GM21360 (cell line): Measurements from ENCODE around the gene JADE3.

ENCODE experiments used
- ATAC-seq: cut with Tn5 transposase; IDR thresholded peaks from one replicate; pipeline ENCODE4 v1.9.1; 2021; ENCODE audit warnings: mild to moderate bottlenecking, moderate library complexity; ENCODE audit not compliant: unreplicated experiment

The JADE3 gene

GRCh38 chrX:46992070-46992469 lies 79.8 kb downstream of the JADE3 start:
- ATAC-seq: no peak

GRCh38 chrX:46994096-46994495 lies 81.9 kb downstream of the JADE3 start:
- no peak for ATAC-seq

GRCh38 chrX:47012131-47012530 lies 99.9 kb downstream of the JADE3 start:
- ATAC-seq: no peak

- ATAC-seq: no peak
Measured at GRCh38 chrX:47026198-47026597, 114.0 kb downstream of the JADE3 start.

DNA sequence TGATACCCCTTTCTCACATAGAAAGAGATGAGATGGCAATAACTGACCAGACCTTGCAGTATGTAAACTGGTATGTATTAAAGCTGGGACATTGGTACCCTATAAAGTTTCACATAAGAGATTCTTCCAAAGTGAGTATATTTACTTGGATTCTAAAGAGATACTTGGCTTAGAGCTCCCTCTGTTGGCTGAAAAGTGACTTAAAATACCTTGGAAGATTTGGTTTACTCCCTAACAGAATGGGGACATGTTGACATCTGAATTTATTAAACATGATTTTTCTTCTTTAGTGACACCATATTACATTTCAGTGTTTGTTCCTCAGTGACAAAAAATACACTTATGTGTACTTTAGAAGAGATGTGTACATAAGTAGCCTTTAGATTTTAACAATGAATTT lies 118.1 kb downstream of the JADE3 start:
- ATAC-seq: no peak

GRCh38 chrX:47047989-47048388 lies 135.8 kb downstream of the JADE3 start:
- no peak for ATAC-seq

GRCh38 chrX:47059142-47059874 lies 147.1 kb downstream of the JADE3 start:
- no peak for ATAC-seq

GRCh38 chrX:47060708-47061107 lies 148.5 kb downstream of the JADE3 start:
- no peak for ATAC-seq

- no peak for ATAC-seq
Measured at GRCh38 chrX:47061238-47061919, 149.2 kb downstream of the JADE3 start.

- no peak for ATAC-seq
Measured at GRCh38 chrX:47063179-47063578, 151.0 kb downstream of the JADE3 start.

- no peak for ATAC-seq
Measured at GRCh38 chrX:47068214-47068613, 156.0 kb downstream of the JADE3 start.

- no peak for ATAC-seq
Measured at GRCh38 chrX:47068720-47069119, 156.5 kb downstream of the JADE3 start.

- ATAC-seq: no peak
Measured at GRCh38 chrX:47078129-47079043, 166.2 kb downstream of the JADE3 start, which contains the start of gene RGN. RGN (plus strand) TSS chrX:47078443; CDS start chrX:47081145, 2,702 bp downstream.

DNA sequence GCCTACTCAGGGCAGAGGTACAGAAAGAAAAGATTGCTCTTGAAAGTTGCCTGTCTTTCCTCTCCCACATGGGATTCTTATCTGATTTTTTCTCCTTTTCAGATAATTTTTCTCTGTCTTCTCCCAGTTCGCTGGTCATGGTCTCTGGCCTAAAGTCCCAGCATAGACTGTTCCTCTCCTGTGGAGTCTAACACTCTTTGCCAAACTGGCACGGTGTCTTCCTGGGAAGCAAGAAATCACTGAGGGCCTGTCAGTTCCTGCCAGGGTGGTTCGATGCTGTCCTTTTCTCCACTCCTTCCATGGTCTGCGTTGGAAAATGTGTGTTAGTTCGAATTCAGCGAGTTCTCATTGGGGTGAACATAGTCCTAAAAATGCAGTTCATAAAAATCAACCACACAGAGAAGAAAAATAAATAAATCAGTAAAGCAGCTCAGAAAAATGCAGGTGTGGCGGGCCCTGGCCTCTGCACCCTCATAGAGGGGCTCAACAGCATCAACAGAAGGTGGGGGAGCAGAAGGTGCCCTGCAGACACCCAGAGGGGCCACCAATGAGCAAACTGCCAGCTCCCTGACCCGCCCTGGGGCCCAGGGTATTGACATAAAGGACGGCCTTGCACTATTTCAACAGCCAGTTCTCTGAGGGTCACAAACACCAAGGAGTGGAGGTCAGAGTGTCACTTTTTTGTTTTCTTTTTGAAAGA lies 168.1 kb downstream of the JADE3 start:
- no peak for ATAC-seq

- no peak for ATAC-seq
Measured at GRCh38 chrX:47080915-47081236, 168.7 kb downstream of the JADE3 start.

- ATAC-seq: no peak
Measured at GRCh38 chrX:47091149-47091775, 179.0 kb downstream of the JADE3 start.

GRCh38 chrX:47093248-47093647 lies 181.0 kb downstream of the JADE3 start:
- no peak for ATAC-seq

DNA sequence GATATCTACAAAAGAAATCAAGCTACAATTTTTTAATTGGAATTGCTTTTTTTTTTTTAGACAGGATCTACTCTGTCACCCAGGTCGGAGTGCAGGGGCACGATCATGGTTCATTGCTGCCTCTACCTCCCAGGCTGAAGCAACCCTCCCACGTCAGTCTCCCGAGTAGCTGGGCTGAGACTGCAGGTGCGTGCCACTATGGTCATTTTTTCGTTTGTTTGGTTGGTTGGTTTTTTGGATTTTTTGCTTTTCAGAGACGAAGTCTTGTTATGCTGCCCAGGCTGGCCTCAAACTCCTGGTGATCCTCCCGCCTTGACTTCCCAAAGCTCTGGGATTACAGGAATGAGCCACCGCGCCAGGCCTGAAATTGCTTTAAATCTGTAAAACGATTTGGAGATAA lies 181.6 kb downstream of the JADE3 start:
- ATAC-seq: no peak

GRCh38 chrX:47097018-47097417 lies 184.8 kb downstream of the JADE3 start:
- ATAC-seq: no peak

DNA sequence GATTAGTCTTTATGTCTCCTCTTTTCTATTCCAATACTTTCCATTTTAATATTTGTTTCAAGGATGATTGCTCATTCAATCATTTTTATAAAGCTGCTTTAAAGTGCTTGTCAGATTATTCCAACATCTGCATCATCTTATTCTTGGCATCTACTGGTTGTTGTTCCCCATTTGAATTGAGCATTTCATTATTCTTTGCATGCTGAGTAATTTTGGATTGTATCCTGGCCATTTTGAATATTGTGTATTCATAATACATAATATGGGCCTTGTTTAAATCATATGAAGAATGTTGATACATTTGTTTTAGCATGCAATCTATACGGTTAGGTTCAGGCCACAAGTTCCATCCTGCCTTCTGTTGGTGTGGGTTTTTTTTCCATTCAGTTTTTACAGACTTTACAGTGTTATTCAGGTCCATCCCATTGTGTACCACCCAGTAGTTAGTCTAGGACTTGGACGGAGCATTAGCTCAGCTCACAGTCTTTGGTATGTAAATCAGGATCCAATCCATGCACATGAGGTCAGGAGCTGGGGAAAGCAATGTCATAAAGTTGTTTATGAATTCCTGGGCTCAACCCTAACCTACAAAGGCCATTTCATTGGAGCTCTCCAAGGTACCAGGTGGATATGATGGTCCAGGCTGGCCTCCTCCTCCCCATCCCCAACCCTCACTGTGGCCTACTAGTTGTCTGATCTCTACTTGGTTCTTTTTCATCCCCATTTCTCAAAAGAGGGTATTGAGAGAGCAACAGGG lies 186.3 kb downstream of the JADE3 start:
- no peak for ATAC-seq
